Heart left ventricle (tissue), 13 donors: ENCODE results near the gene C20orf96.

Experiments
- CTCF ChIP-seq, 12 donors: fragments of 200-600 bp; sonication (generic) in 4 of 12; IDR thresholded peaks; one replicate each; pipeline versions ENCODE4 v1.5.0 to v1.8.0; 2018 to 2022; ENCODE audit warnings: antibody characterized with exemption in 12 of 12, mild to moderate bottlenecking in 5 of 12
- POLR2A ChIP-seq, 2 donors: fragments of 450-650 bp; IDR thresholded peaks; one replicate each; pipeline ENCODE4 v1.6.1; 2017; ENCODE audit warnings: antibody characterized with exemption in 2 of 2, mild to moderate bottlenecking in 2 of 2, moderate library complexity in 2 of 2
- donor health status: ischemic (EF 13 %, LVEDD 7.1; RV severe dilation, severe dysfunction).
- donor health status: DM: no; HTN: yes; CAD: no.
- donor health status: DM: no; HTN: no; CAD: no.
- donor health status: ischemic (EF 25% LVEDD 6.9; RV normal size, moderate dysfunction).
- donor health status: ischemic (EF 25% LVEDD 5.7; RV mildly dilated, moderate dysfunction).
- donor health status: ischemic (EF 35%, LVEDD 5.7; RV mildly dilated, moderate dysfunction).
- donor health status: nonischemic (EF 11% LVEDD 7.7; RV severe dilation, severe dysfunction).
- donor health status: DM: yes; HTN: yes; CAD: no.
- donor health status: PGD.
- donor health status: ischemic (EF 29% LVEDD 5.4; RV normal size, mild dysfunction).
- donor health status: nonischemic (EF 23%, LVEDD 6.1; RV moderate dilation, normal function).

- TF ChIP-seq CTCF (IDR thresholded peaks at IDR 0.05) (no peak), POLR2A (IDR thresholded peaks at IDR 0.05) (no peak)
These were observed 1.4 kb downstream of the C20orf96 start for GRCh38 chr20:288956-289692.
